Stimulated activated CD8-positive, alpha-beta memory T cell treated with anti-CD3 and anti-CD28 coated beads, Interleukin-15, amount 100 ng/mL, for 48 hours (primary cell): ENCODE measurements around the gene CDH22.

Source experiments
- DNase-seq, 2 donors: peaks; one replicate each; pipeline ENCODE4 v3.0.0-alpha.2; 2020; ENCODE audit warnings: low read depth in 2 of 2

The CDH22 gene, protein sequence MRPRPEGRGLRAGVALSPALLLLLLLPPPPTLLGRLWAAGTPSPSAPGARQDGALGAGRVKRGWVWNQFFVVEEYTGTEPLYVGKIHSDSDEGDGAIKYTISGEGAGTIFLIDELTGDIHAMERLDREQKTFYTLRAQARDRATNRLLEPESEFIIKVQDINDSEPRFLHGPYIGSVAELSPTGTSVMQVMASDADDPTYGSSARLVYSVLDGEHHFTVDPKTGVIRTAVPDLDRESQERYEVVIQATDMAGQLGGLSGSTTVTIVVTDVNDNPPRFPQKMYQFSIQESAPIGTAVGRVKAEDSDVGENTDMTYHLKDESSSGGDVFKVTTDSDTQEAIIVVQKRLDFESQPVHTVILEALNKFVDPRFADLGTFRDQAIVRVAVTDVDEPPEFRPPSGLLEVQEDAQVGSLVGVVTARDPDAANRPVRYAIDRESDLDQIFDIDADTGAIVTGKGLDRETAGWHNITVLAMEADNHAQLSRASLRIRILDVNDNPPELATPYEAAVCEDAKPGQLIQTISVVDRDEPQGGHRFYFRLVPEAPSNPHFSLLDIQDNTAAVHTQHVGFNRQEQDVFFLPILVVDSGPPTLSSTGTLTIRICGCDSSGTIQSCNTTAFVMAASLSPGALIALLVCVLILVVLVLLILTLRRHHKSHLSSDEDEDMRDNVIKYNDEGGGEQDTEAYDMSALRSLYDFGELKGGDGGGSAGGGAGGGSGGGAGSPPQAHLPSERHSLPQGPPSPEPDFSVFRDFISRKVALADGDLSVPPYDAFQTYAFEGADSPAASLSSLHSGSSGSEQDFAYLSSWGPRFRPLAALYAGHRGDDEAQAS

DNA sequence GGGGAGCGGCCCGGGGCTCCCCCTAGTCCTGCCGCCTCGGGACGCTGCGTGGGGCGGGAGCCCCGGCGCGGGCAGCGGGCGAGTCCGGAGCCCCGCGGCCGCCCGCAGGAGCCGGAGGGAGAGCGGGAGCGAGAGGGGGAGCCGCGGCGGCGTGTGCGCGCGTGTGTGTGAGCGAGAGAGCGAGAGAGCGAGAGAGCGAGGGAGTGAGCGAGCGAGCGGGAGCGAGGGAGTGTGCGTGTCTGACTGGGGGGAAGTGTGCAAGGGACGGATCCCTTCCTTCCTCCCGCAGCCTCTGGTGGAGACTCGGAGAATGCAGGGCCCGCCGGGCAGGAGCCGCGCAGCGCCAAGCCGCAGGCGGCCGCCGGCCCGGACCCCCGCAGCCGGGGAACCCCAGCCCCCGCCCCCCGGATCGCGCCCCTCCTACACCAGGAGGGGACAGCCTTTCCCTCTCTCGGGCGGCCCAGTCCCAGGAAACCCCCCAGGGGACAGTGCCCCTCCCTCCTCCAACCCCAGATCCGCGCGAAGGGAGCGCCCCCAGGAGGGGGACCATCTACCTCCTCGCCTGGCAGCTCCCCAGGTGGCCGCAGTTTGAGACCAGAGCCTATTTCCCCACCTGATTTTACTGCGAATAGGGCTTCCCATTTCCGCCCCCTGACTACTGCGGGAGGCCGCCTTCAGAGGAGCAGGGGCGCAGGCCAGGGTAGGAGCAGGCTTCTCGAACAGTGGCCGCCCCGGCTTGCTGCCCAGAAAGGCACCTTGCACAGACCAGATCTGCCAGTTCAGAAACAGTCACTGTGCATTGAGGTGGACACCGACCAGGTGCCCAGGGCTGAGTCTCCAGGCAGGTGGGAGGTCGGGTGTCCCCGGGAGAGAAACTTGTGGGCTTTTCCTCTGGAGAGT is at the start of gene CDH22:
Gene CDH22 (minus strand): TSS at position 241 of the 900 bp plus-strand sequence. CDS start 57,204 bp downstream, outside the sequence.
- DNase-seq = peak; percentile 7 to 17

DNA sequence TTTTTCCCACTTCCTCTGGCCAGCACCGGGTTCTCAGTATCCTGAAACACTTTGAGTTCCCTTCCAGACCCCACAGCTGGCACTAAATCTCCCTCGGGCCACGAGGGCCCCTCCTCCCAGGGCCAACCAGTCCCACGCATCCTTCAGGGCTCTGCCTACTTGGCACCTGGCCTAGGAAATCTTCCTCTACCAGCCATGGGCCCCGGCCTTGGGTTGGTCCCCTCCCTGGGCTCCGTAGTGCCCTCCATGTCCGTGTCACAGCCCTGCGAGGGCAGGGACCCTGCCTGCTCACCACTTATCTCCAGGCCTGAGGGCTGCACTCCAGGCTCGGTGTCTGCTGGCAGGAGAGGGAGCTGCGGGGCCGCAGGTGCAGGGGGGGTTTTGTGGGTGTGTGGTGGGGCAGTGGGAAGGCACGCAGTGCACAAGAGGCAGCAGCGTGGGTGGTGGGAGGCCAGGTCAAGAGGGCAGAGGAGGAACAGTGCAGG is 48.8 kb upstream of the CDH22 start:
- no peak for DNase-seq

DNA sequence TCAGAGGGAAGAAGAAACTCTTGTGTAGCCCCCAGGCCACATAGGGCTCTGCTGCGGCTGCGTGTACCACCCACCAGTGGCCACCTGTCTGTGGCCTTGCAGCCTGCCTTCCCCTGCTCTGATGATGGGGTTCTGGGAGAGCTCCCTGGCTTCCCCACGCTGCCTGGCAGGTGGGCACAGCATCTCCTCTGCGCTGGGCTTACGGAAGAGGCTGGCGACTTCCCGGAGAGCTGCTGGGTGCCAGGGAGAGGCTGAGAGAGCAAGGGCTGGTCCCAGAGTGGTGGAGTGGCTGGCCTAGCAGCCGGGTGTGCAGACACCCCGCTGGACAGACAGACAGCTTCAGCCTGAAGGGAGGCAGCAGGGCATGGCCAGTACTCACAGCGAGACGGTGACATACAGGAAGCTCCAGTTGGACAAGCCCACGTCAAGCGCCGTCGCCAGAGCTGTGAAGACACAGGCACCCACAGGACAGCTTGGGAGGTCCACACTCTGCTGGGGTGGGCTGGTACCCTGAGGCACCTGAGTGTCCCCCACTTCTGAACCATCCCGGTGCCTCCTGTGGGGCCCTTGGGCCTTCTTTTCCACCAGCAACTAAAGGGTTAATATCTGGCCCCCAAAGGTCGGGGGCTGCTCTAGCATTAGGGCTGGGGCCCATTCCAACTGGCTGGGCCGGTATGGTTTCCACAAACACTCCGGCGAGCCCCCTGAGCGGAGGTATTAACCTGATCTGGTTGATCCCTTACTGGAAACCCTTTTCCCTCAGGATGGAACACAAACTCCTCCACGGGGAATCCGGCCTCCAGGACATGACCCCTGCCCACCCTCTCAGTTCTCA is 48.1 kb upstream of the CDH22 start:
- no peak for DNase-seq

DNA sequence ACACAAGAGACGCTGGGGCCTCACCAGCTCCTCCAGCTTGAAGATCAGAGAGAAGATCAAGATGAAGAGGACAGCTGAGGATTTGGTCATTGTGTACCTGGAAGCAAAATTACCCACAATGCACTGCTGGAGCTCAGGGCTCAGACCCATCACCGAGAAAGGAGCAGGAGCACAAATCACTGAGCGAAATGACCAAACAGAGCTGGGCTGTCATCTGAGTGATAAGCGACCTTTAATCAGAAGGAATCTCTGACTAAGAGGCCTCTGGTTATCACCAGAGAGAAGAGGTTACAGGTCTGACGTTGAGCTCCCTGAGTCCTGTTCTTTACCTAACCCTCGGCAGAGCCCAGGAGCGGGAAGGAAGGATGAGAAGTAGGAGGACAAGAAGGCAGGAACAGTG is 47.5 kb upstream of the CDH22 start:
- no peak for DNase-seq

DNA sequence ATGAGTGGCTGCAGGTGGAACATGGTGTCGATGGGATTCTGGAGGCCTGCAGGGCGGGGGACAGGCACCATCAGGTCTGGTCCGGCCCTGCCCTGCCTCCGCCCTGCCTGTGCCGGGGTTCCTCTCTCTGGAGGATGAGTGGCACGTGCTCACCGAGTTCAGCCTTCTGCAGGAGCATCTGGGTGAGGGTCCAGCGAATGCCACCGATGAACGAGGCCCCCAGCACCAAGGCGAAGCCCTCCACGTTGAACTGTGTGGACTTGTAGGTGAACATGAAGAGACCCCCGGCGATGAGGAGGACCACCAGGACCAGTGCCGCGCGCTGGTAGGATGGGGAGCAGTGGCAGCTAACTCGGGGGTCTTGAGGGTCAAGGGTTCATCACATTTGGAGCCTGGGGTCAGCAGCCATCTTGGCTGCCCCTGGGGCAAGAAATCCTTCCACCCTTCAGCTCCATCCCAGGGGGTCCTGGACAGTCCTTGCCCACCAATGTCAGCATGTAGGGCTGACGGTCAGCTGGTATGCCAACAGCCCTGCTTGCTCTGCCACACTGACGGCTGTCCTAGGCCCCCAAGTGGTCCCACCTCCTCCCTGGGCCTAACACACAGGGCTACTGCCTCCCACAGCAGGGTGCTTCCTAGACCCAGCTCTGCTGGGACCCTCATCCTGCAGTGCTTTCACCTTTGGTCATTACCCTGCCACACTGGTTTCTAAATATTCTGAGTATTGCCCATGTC is 46.8 kb upstream of the CDH22 start:
- DNase-seq = no peak

DNA sequence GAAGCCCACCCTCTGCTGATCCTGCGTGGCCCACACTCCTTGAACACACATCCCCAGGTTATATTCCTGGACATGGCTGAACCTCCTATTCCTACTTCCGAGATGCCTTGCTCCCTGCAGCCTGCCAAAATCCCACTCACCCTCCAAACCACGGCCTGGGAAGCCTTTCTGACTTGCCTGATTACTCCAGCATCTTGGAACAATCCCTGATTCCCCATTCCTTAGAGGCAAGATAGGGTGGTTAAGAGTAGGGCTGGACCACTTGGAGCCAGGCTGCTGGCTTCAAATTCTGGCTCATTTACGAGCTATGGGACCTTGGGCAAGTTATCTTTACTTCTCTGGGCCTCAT is 45.9 kb upstream of the CDH22 start:
- no peak for DNase-seq

DNA sequence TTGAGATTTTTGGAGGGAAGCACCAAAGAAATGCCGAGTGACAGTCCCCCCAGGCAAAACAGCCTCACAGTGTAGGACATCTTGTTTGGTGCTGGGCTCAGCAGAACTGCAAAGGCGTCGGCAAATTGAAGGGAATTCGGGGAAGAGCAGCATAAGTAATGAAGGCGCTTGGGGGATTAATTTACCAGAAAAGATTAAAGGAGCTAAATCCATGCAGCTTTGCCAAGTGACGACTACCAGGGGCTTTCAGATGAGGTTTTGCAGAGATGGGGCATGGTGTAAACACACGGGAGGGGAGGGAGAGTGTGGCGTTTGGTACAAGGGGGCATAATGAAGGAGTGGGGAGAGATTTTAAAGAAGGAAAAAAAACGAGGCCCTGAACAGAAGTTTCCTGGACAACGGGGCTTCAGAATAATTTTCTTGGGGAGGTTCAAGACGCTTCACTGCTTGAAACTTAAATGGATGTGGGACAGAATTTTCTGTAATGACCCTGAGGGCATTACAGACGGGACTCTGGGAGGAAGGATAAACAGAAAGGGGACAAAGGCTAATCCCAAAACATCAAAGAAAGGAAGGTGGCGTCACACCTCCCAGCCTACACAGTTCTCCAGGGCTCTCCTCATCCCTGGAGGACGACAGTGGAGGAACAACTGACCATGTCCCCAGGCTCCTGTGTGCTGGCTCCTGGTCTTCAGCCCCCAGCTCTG is 45.4 kb upstream of the CDH22 start:
- no peak for DNase-seq

DNA sequence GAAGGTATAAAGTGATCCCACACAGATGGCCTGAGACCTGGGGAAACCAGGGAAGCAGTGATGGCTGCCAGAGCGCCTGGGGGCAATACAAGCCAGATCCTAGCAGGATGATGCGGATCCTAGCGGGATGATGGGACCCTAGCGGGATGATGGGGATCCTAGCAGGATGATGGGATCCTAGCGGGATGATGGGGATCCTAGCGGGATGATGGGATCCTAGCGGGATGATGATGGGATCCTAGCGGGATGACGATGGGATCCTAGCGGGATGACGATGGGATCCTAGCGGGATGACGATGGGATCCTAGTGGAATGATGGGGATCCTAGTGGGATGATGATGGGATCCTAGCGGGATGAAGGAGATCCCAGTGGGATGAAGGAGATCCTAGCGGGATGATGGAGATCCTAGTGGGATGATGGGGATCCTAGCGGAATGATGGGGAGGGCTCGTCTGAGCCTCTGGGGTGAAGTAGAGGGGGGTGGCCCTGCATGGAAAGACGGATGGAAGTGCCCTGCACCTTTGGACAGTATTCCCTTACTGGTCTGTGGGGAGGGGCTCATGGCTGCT is 44.2 kb upstream of the CDH22 start:
- no peak for DNase-seq

DNA sequence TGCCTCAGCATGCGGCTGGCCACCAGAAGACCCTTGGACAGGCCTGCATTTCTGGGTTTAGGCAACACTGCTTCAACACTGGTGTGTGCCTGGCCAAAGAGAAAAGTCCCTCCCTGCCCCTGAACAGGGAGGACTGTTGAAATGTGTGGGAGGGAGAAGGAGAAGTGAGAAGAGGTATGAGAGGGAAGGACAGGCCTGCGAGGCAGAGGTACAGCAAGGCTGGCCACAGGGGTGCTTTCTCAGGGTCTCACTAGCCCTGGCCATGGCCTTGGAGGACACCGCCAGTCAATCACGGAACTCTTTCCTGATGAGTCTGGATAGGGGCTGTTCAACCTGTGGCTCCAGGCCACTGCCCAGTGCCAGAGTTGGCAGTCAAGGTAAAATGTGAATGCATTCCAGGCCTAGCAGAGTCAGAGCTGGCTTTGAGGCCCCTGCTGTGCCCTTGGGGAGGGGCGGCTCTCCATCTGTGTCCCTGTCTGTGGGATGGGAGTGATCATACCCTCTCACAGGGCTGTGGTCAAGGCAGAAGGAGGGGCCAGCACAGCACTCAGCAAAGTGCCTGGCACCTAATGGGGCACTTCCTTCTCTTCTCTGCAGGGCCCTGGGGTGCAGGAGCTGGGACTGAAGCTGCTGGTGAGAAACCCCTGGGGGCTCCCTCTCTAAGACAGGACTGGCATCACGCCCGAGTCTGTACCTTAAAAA is 43.2 kb upstream of the CDH22 start:
- DNase-seq = no peak

DNA sequence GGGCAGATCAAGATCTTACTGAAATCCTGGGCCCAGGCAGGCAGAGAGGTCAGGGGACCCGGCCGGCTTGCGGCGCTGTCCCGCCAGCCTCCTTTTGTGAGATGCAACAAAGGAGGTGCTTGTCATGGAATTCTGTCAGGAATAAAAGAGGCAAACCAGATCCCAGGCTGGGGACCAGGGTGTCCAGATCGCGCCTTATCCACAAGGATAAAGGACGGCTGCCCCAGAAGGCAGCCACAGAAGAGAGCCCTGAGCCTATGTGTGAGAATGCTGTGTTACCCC is 42.6 kb upstream of the CDH22 start:
- no peak for DNase-seq

DNA sequence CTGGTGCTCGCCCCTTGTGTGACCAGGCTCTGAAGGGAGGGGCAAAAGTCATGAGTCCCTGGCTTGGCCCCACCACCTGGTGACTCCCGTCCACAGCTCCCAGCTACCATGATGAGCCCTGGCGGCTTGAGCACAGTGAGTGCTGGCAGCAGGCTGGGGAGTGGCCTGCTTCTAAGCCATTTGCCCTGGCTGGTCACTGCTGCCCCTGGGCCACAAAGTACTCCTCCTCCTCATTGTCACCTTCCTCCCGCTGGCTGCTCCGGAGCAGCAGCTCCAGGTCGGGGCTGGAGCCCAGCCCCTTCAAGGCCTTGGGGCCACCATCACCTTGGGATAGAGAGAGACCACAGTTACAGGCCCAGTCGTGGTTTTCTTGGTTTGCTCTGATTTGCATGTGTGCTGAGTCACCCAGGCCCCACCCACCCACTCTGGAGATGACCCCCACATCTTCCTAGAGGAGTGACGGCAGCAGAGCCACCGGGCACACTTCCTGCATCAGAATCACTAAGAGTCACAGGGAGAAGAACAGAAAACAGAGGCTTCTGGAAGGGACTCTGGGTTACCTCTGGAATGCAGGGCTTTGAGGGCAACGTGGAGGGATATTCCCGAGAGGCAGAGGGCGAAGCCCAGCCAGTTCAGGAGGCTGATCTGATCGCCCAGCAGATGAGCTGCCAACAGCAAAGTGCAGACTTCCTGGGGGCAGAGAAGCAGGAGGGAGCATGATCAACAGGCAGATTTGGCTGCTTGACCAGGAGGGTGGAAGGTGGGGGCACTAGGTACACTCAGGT is 42.1 kb upstream of the CDH22 start:
- DNase-seq = no peak

DNA sequence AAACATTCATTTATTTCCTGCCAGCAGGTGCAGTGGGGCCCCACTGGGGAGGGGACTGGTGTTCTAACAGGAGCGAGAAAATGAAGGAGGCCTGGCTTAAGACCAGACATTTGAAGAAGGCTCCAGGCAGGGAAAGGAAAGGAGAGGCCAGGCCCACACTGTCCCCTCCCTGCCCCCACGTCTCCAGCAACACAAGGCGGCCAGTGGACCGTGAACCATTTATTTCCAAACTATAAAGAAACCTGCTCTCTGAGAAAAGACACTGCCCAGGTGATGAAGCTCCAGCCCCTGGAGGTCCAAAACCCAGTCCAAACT is 41.4 kb upstream of the CDH22 start:
- DNase-seq = no peak

DNA sequence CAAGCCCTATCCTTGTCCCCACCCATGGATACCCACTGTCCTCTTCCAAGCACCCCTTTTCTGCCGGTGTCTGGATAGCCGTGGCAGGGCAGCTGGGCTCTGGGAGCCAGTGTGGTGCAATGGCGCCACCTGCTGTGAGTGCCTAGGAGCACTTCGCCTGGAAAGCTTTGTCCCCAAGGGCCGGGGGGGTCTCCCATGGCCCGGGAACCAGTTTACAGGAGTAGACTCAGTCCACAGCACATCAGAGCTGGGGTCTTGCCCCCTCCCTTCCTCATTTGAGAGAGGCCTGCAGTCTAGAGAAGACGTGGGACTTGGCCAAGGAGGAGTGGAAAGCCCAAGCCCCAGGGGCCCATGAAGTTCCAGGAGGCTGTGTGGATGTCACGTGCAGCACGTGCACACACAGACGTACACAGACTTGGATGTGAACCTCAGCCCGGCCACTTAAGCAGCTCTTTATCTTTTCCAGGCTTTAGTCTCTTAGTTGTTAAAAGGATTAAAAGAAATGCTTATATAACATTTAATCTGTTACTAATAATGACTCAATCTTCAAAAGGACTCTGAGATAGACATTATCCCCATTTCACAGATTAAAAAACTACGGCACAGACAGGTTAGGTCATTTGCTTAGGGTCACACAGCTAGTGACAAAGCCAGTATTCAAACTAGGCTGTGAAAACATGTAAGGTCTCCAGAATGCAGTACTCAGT is 40.9 kb upstream of the CDH22 start:
- no peak for DNase-seq

DNA sequence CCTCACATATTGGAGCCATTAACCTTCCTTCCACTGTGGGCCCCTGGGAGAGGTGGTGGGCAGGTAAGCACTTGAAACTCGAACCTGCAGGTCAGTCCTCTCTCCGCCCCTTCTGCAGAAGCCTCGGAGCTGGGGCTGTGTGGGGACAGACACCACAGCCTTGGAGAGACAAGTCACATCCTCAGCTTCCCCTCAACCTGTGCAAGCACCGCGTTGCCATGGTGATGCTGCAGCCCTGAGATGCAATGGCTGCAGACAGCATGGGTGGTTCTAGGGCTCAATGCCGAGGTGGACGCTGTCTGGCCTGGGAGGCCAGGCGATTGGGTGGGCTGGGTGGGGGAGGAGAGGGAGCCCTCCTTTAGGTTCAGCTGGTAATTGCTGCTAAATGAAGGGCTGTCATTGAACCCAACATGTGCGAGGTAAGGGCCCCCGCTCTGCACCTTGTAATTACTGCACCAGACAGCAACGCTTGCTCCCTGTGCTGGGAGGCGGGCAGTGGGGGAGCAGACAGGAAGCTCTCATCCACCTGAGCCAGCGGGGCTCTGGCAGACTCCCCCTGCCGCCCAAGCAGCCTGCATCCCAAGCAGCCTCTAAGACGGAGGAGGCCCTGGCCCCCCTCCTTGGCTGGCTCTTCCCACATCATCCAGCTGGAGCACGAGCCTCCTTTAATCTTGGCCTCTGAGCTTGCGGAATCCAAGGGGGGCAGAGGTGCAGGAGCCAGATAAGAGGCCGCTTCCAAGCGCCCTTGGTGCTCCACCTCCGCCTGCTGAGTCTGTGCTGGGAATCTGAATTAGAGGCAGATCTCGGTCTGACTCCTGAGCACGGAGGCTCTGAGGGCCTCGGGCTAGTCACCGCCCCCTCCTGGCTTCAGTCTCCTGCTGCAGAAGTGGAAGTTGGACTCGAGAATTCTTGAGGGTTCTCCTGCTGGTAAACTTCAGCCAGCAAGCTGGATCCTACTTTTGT is 39.8 kb upstream of the CDH22 start:
- no peak for DNase-seq

DNA sequence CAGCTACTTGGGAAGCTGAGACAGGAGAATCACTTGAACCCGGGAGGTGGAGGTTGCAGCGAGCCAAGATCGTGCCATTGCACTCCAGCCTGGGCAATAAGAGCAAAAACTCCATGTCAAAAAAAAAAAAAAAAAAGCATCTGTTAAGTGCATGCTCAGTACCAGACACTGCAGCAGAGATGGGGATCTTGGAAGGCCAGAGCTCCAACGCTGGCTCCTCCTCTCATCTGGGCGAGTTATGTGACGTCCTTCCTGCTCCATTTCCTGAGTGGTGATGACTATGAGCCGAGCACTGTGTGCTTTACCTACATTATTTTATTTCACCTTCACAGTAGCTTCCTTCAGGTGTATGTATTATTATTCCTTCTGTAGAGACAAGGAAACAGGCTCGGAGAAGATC is 38.5 kb upstream of the CDH22 start:
- DNase-seq = no peak

DNA sequence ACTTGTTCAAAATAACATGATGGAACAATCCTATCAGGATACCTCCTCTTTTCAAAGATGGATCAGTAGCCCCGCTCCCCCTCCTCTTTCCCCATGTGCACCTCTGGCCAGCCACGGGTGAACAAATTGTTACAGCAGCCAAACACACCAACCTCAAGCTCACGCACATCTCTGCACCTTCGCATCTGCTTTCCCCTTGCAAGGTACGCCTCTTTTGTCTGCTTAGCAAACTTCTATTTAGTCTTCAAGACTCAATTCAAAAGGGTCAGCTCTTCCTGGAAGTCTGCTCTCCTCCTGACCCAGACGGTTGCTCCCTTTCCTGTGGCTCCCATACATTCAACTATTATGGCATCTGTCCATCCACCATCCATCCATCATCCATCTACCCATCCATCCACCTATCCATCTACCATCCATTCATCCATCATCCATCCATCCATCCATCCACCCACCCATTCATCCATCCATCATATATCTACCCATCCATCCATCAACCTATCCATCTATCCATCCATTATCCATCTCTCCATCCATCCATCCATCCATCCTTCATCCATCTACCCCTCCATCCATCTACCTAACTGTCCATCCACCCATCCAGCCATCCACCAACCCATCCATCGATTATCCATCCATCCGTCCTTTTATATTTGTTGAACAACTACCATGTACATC is 36.3 kb upstream of the CDH22 start:
- no peak for DNase-seq
